RKO (cell line): ENCODE measurements around the gene CCR3.

Experiments used
- DNase-seq: peaks from one replicate; pipeline ENCODE4 v3.0.0-alpha.2; 2016; ENCODE audit warnings: low spot score

CCR3 gene

GRCh38 chr3:46221938-46222337 is 20.3 kb upstream of the CCR3 start:
- DNase-seq, result no peak

DNA sequence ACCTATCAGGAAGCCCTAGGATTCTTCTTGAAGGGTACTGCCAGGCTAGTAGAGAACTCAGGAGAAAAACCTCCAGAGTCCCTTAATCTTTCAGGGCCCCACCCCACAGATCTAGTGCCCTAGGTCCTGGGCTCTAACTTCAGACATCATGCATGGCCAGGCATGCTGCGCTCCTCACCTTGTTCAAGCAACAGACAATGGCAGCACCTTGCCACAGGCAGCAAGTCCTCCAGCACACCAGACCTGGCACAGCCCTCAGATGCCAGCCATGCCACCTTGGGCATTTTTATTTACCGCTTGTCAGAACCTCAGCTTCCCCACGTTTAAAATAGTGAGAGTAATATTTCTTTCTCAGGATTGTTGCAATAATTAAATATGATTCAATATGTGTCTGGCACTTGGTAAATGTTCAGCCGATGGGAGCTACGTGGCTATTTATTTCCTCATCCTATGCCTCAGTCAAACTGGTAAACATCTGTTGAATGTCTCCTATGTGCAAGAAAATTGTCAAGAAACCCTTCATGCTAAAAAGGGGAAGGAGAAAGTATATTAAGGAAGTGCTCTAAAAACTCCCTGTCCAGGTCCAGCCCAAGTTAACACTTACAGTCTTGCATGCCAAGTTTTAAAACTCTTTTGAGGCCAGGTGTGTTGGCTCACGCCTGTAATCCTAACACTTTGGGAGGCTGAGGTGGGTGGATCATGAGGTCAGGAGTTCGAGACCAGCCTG is 19.7 kb upstream of the CCR3 start:
- no peak for DNase-seq

DNA sequence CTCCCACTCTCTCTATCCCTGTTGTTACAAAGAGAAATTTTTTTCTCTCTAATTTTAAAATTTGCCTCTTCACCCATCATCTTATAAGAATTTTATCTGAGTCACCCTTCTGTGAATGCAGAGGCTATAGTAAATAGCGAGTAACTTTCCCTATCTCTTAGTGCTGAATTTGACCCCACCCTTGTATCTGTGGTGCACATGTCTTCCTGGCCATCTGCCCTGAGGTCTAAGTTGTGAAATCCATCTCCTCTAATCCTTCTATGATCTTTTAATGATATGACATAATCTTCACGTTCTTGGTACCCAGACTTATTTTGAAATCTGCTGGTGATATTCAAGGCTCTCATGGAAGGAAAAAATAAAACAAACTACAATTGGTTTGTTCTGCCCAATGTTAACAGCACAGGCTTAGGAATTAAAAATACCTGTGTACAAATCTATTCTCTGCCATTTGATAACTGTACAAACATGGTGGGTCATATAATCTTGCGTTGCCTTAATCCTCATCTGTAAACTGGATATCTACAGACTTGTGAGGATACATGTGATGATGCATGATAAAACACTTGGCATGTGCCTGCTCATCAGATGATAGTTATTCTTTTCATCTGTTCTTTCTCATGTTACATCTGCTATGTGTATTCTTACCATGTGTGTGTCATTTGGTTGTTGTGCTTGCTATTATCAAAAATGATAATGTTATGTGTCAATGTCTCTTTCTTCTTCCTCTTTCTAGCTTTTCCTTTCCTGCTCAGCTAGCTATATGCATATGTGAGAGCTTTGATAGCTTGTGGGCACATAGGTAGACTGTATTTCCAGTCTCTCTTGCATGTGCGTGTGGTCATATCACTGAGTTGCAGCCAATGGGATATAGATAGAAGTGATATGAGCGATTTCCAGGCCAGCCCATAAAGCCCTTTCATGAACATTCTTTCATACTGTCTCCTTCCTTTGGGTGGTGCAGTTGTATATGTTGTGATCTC is 13.7 kb upstream of the CCR3 start:
- DNase-seq, result no peak

DNA sequence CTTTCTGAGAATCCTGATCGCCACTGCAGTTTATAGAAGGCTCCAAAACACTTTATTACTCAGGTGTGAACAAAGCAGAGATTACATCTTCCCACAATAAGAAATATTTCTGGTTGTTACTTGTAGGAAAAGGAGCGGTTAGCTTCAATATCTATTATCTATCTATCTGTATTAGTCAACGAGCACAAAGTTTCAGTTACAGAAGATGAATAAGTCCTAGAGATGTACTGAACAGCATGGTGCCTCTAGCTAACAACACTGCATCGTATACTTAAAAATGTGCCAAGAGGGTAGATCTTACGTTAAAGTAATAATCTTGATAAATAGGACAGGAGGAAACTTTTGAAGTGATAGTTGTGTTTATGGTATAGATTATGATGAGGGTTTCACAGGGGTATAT is 10.9 kb upstream of the CCR3 start:
- DNase-seq, result no peak

DNA sequence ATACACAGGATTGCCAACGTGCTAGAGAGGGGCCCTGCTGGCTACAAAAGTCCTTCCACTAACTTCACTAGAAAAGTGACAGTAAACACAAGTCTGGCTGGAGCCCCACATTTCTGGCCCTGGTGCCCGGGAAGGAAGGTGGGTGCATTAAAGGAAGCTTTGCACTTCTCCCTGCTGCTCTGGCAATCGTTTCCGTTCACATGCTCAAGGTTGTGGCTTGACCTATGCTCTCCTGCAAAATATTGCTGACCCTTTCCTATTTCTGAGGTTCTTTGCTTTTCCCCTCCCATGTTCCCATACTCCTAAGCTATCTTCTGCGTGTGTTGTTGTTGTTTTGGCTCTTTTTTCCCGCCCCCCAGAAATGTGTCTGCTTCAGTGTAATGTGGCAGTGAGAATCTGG is 9.1 kb upstream of the CCR3 start:
- DNase-seq, result no peak

GRCh38 chr3:46235425-46235824 is 6.8 kb upstream of the CCR3 start:
- no peak for DNase-seq

- DNase-seq, result no peak
Measured at GRCh38 chr3:46236294-46237054, 5.8 kb upstream of the CCR3 start.

- no peak for DNase-seq
Measured at GRCh38 chr3:46238386-46238785, 3.9 kb upstream of the CCR3 start.

DNA sequence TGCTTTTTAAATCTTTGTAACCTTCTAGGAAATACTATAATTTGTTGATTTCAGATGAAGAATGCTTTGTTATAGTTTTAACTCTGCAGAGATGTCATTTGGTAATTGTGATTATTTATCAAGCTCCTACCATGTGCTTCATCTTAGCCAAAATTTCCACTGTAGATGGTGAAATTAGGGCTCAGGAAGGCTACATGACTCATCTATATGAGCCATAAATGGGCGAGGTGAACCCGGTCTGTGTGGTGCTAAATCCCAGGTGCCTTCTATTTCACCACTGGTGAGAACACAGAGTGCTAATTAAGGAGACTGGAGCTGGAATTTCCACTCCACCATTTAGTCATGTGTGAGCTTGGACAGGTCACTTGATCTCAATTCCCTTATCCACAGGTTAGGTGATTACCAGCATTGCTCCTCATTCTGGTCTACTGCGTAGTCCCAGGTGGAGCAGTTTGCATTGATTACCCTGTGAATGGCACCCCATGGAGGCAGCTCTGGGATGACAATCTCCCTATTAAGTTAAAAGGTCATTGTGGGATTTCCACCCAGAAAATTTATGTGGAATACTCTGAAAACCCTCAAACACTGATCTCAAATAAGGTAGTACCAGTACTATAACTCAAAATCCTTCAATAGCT is 2.8 kb upstream of the CCR3 start:
- no peak for DNase-seq

DNA sequence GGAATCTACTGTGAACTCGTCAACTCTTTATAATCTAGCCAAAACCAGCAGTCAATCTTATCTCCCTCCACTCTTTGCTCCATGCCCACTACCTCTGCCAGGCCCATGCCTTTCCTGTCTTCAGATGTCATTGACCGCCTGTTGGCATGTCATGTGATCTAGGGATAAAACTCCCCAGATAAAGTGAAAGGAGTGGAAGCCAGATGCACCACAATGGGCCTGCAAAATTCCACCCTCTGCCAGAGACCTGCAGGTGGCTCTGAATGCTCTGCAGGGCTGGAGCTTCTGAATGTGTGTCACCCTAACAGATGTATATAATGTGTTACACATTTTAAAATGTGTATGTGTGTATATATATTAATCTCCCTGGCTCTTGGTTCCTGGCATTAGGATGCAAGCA is 2.3 kb upstream of the CCR3 start:
- DNase-seq, result no peak

GRCh38 chr3:46243560-46243959 is 1.3 kb downstream of the CCR3 start:
- no peak for DNase-seq

GRCh38 chr3:46245146-46245545 is 2.9 kb downstream of the CCR3 start:
- no peak for DNase-seq

DNA sequence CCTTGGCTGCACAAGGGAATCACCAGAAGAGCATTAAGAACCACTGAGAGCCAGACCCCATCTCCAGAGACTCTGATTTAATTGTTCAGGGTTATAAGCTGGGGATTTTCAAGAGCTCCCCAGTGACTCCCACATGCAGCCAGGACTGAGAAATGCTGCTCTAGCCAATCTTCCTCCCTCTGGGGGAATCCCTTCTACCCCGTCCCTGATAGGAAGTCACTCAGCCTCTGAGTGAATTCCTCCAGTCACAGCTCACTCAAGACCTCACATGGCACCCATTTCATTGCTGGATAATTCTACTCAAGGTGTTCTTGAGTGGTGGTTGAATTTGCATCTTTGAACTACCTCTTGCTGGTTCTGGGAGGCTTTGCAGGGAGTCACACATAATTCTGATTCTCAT is 10.7 kb downstream of the CCR3 start:
- DNase-seq, result no peak

GRCh38 chr3:46258525-46258924 is 16.3 kb downstream of the CCR3 start:
- no peak for DNase-seq

DNA sequence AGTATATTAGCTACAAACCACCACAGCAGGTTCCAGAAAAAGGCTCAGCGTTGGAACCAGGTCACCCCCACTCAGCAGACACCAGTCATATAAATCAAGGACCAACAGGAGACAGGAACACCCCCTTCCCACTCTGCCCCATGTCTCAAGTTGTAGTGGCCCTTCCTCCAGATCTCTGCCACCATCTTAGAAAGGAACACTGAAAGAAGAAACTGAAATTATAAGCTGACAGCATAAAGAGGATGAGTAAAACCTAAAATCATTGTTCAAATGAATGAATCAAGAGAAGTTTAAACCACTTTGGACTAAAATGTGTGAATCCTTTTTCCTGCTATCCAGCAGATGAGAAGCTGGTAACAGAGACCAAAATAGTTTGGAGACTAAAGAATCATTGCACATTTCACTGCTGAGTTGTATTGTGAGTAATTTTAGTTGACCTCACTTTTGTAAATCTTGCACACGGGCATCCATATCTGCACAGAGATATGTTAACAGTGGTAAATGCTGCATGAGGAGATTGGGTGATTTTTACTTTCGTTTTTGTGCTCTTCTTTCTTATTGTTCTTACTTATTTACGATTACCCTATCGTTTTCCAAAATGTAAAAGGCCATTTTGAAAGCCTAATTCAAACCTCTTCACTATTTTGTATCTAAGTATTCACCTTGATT is 19.8 kb downstream of the CCR3 start:
- no peak for DNase-seq

GRCh38 chr3:46264002-46264401 is 21.7 kb downstream of the CCR3 start:
- no peak for DNase-seq

DNA sequence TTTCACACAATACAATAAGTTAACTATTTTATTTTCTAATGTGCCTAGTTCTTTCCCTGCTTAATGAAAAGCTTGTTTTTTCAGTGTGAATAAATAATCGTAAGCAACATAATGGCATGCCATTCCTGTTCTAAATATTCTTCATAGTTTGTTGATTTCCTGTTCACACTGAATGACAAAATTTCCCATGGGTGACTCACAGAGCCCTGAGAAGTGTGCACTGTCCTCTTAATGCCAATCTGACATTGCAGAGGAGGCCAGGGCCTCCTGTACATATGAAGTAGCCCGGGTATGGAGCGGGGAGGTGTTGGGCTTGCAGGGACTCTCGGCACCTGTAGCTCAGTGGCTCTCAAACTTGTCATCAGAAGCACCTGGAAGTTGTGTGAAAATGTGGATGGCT is 24.3 kb downstream of the CCR3 start:
- DNase-seq, result no peak

- no peak for DNase-seq
Measured at GRCh38 chr3:46269556-46269955, 27.3 kb downstream of the CCR3 start.

- DNase-seq, result no peak
Measured at GRCh38 chr3:46270474-46270873, 28.2 kb downstream of the CCR3 start.

DNA sequence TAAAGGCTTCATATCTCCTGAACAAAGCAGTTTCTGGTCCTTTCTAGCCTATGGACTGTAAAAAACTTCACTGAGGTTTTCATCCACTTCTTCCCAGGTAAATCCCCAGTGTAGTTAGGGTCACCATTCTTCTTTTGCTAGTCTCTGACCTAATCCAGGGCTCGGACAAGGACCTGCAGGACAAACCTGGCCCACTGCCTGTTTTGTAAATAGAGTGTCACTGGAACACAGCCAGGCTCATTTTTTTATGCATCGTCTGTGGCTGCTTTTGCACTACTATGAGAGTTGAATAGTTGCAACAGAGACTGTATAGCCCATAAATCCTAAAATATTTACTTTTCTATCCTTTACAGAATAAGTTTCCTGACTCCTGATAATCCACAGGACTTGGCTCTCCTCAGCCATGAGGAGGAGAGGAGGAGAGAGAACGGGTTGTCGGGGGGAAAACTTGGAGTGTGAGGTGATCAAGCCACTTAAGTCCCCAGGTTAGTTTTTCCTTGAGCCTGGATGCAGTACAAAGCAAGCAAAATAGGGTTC is 29.0 kb downstream of the CCR3 start:
- DNase-seq, result no peak

GRCh38 chr3:46272028-46272451 is 29.8 kb downstream of the CCR3 start:
- no peak for DNase-seq
